ENCODE measurements around the gene CX3CL1.

DNA sequence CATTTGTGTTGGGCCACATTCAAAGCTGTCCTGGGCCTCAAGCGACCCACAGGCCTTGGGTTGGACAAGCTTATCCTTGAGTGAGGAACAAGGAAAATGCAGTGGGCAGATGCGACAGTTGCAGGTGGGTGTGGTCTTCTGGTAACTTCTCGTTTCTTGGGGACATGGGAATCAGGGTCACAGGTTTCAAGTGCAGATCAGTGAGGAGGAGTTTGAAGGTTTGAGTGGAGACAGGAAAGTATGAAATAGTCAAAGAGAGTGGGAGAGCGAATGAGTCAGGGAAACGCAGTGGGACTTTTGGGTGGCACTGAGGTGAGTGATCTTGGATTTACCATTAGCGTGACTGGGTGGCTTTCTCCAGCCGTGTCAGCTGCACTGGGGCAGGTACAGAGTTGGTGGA, 29.1 kb upstream of the CX3CL1 start:
- TF ChIP-seq, protein P1, sequence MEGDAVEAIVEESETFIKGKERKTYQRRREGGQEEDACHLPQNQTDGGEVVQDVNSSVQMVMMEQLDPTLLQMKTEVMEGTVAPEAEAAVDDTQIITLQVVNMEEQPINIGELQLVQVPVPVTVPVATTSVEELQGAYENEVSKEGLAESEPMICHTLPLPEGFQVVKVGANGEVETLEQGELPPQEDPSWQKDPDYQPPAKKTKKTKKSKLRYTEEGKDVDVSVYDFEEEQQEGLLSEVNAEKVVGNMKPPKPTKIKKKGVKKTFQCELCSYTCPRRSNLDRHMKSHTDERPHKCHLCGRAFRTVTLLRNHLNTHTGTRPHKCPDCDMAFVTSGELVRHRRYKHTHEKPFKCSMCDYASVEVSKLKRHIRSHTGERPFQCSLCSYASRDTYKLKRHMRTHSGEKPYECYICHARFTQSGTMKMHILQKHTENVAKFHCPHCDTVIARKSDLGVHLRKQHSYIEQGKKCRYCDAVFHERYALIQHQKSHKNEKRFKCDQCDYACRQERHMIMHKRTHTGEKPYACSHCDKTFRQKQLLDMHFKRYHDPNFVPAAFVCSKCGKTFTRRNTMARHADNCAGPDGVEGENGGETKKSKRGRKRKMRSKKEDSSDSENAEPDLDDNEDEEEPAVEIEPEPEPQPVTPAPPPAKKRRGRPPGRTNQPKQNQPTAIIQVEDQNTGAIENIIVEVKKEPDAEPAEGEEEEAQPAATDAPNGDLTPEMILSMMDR (IDR thresholded peaks at IDR 0.05) = no peak
- TF ChIP-seq POLR2A (IDR thresholded peaks at IDR 0.05) (no peak), EP300 (IDR thresholded peaks at IDR 0.05) (no peak), POLR2AphosphoS5 (IDR thresholded peaks at IDR 0.05) (no peak)

Measured in upper lobe of left lung (tissue), 4 donors.